GM23248 (cell line): ENCODE results near the gene PRSS56. TPM values are rescaled to one million over a fixed set of nuclear protein-coding genes. Genes with fewer than 3 reads are reported as not detected.
A peak's percentile ranks its signal among the peaks of the same experiment; 100 is the strongest.

Experiments used
- DNase-seq: peaks from one replicate; pipeline ENCODE4 v3.0.0-alpha.2; 2015
- H2AFZ ChIP-seq: fragments of 200-600 bp; sonication (generic); 2 replicates; pipeline ENCODE4 v1.6.1; 2016; ENCODE audit warnings: antibody characterized with exemption
- H3F3A ChIP-seq: fragments of 200-600 bp; sonication (generic); 2 replicates; pipeline ENCODE4 v1.6.1; 2016; ENCODE audit warnings: mild to moderate bottlenecking, antibody characterized with exemption, mixed run types; ENCODE audit not compliant: insufficient read depth
- H3K27ac ChIP-seq: fragments of 200-600 bp; sonication (generic); 2 replicates; pipeline ENCODE4 v1.5.1; 2016; ENCODE audit warnings: mild to moderate bottlenecking
- H3K27me3 ChIP-seq: fragments of 200-600 bp; sonication (generic); replicated peaks from 2 replicates; pipeline ENCODE4 v1.6.1; 2016; ENCODE audit warnings: mild to moderate bottlenecking; ENCODE audit not compliant: insufficient read depth
- H3K36me3 ChIP-seq: fragments of 200-600 bp; sonication (generic); 2 replicates; pipeline ENCODE4 v1.6.1; 2016; ENCODE audit warnings: low read depth, mild to moderate bottlenecking
- H3K4me1 ChIP-seq: fragments of 200-600 bp; sonication (generic); 2 replicates; pipeline ENCODE4 v1.6.1; 2016; ENCODE audit warnings: mild to moderate bottlenecking; ENCODE audit not compliant: insufficient read depth
- H3K4me2 ChIP-seq: fragments of 200-600 bp; sonication (generic); one replicate; pipeline ENCODE4 v1.6.1; 2016; ENCODE audit warnings: mild to moderate bottlenecking; ENCODE audit not compliant: unreplicated experiment
- H3K4me3 ChIP-seq: fragments of 200-600 bp; sonication (generic); 2 replicates; pipeline ENCODE4 v1.5.1; 2016; ENCODE audit warnings: mild to moderate bottlenecking
- H3K79me2 ChIP-seq: fragments of 200-600 bp; sonication (generic); 2 replicates; pipeline ENCODE4 v1.6.1; 2016; ENCODE audit warnings: mild to moderate bottlenecking; ENCODE audit not compliant: insufficient read depth
- H3K9ac ChIP-seq: fragments of 200-600 bp; sonication (generic); 2 replicates; pipeline ENCODE4 v1.6.1; 2016; ENCODE audit warnings: mild to moderate bottlenecking
- H3K9me2 ChIP-seq: fragments of 200-600 bp; sonication (generic); 2 replicates; pipeline ENCODE4 v1.6.1; 2016; ENCODE audit warnings: mixed run types, mild to moderate bottlenecking, moderate library complexity; ENCODE audit not compliant: insufficient read depth
- H3K9me3 ChIP-seq: fragments of 200-600 bp; sonication (generic); one replicate; pipeline ENCODE4 v1.6.1; 2017; ENCODE audit warnings: low read depth
- H4K20me1 ChIP-seq: fragments of 200-600 bp; sonication (generic); 2 replicates; pipeline ENCODE4 v1.6.0; 2016; ENCODE audit not compliant: insufficient read depth
- EZH2 ChIP-seq: fragments of 200-600 bp; sonication (generic); IDR thresholded peaks from 2 replicates; pipeline ENCODE4 v1.6.1; 2018; ENCODE audit warnings: antibody characterized with exemption, mild to moderate bottlenecking; ENCODE audit not compliant: insufficient read depth, poor library complexity, severe bottlenecking
- EZH2phosphoT487 ChIP-seq: fragments of 200-600 bp; sonication (generic); IDR thresholded peaks from 2 replicates; pipeline ENCODE4 v1.6.1; 2018; ENCODE audit warnings: antibody characterized with exemption, moderate library complexity, mild to moderate bottlenecking, low read depth; ENCODE audit not compliant: insufficient read depth
- WGBS, 2 experiments: methylation state at CpG; one replicate each; pipeline ENCODE4 v1.1.6; 2015 to 2017; ENCODE audit warnings: low lambda C conversion rate in 2 of 2, low coverage in 1 of 2; ENCODE audit errors: missing lambda C conversion rate in 2 of 2; 5-methylcytosine and 5-hydroxymethylcytosine counted together
- in situ Hi-C: fragments of 300-500 bp; cut with MboI; formaldehyde crosslinking; loops from 2 replicates; pipeline ENCODE4 v1.15.0; 2020
- polyA plus RNA-seq: library from polyadenylated mRNA; unstranded; fragments of >200 nt; fragmentation: Nextera tagmentation; extraction: Ambion mirVana; gene quantifications from 2 replicates; pipeline ENCODE4 v1.2.1, GENCODE V29; 2016
- total RNA-seq: library from RNA; depleted of rRNA; stranded (reverse); fragments of >200 nt; shearing (Covaris generic); gene quantifications from 2 replicates; pipeline ENCODE4 v1.2.3, GENCODE V29; 2014

Gene PRSS56
- total and polyA plus RNA-seq, 2 experiments from 2014 or later: not detected

DNA sequence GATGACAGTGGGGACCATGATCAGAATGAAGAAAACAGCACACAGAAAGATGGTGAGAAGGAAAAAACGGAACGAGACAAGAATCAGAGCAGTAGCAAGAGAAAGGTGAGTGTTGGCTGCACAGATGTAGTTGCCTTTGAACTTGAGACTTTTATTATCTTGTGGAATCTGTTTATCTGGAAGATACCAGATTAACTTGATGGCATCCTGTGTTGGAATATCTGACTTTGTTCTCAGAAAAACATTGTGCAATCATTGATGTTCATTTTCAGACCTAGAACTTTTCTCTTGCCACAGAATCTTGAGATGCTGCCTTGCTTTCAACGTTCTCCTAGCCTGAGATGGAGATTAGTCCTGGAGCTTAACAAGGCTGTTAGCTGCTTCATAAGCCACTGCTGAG, 36.2 kb downstream of the PRSS56 start:
- no peaks in the 10 kb centered on the region for H3K27me3 ChIP-seq
- no peaks in the 10 kb centered on the region for H3K9me3 ChIP-seq
- H3K4me1 ChIP-seq: peaks cover 6% of the 10 kb centered on the region
- no peak overlapping the region for H2AFZ ChIP-seq
- no peak overlapping the region for H3K9ac ChIP-seq
- no peak for DNase-seq
- peaks cover 97% of the 10 kb centered on the region for H3K79me2 ChIP-seq
- 94 to 100% methylated on average over 3 of the region's 3 CpGs for WGBS, 2 experiments
- no peak overlapping the region for H3K4me2 ChIP-seq
- in situ Hi-C loops: no loop called here
- H3K4me3 ChIP-seq: no peak overlapping the region
- H3K9me2 ChIP-seq: no peaks in the 10 kb centered on the region
- peaks cover 8% of the 10 kb centered on the region for H4K20me1 ChIP-seq
- H3F3A ChIP-seq: no peaks in the 10 kb centered on the region
- no peak overlapping the region for H3K27ac ChIP-seq
- TF ChIP-seq EZH2phosphoT487 (no peak), EZH2 (no peak)
- peaks cover 30% of the 10 kb centered on the region for H3K36me3 ChIP-seq

DNA sequence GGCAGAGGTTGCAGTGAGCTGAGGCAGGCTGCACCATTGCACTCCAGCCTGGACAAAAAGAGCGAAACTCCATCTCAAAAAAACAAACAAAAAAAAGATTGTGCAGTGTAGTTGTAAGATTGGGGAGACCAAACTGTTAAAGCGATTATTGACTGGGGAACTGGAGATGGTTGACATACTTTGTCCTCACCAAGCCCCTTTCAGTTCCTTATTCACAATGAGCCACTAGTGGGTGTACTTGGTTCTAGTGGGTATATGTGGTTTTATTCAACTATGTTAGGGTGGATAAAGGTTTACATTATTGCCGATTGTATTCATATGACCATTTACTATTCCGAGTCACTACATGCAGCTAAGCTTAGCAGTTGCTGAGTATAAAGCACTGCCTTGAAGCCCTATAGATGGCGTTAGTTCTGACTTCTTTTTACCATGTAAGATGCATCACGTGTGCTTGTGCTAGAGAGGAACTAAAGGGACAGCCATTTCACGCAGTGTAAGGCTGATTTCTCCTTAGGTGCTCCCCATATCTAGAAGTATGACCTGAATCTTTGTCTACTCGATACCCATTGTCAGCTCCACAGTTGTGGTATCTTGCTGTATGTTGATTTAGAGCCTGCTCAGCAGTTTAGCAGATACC, 42.4 kb downstream of the PRSS56 start:
- Histone ChIP-seq H3K9me2 (no peaks in the 10 kb centered on the region), H3F3A (peaks cover 23% of the 10 kb centered on the region), H3K36me3 (peaks cover 33% of the 10 kb centered on the region), H3K27ac (peak overlapping the region; percentile 84), H3K4me1 (peaks cover 5% of the 10 kb centered on the region), H3K9me3 (no peaks in the 10 kb centered on the region), H3K79me2 (peaks cover 35% of the 10 kb centered on the region), H3K9ac (no peak overlapping the region), H3K27me3 (no peaks in the 10 kb centered on the region), H2AFZ (no peak overlapping the region), H3K4me3 (no peak overlapping the region), H3K4me2 (no peak overlapping the region), H4K20me1 (peaks cover 3% of the 10 kb centered on the region; the same call in 1 of the 2 replicates)
- DNase-seq: no peak
- WGBS, 2 experiments: 91 to 93% methylated on average over 8 of the region's 8 CpGs
- in situ Hi-C loops: no loop called here
- no peak for TF ChIP-seq EZH2

DNA sequence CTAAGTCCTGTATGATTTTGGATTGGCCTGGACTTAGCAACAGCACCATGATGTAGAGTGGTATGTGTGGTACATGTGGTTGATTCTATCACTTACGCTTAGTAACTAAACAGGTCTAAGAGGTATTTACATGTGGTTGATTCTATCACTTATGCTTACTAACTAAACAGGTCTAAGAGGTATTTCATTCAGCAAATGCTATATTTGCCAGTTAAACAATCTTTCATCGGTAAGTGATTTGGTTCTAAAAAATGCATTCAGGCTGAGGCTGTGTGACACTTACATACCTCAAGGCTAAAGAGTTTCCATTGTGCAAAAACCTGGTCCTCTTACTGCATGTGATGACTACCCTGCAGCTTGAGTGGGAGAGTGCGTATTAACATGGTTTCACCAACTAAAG, 43.4 kb downstream of the PRSS56 start:
- Histone ChIP-seq H3K4me2 (no peak overlapping the region), H3K4me1 (peaks cover 14% of the 10 kb centered on the region), H3K9me2 (no peaks in the 10 kb centered on the region), H4K20me1 (peaks cover 3% of the 10 kb centered on the region; the same call in 1 of the 2 replicates), H3F3A (peaks cover 30% of the 10 kb centered on the region), H3K4me3 (no peak overlapping the region), H2AFZ (no peak overlapping the region), H3K9me3 (no peaks in the 10 kb centered on the region), H3K9ac (peak overlapping the region; percentile 52), H3K27ac (peak overlapping the region; percentile 84), H3K36me3 (peaks cover 30% of the 10 kb centered on the region), H3K27me3 (no peaks in the 10 kb centered on the region), H3K79me2 (peaks cover 26% of the 10 kb centered on the region)
- in situ Hi-C loops: no loop called here
- peak; percentile 84 for DNase-seq
- 42 to 49% methylated on average over 3 of the region's 3 CpGs for WGBS, 2 experiments
- TF ChIP-seq EZH2phosphoT487 (0 out of 2 replicates have a peak, but pooled peaks have one; percentile 52), EZH2 (no peak)

DNA sequence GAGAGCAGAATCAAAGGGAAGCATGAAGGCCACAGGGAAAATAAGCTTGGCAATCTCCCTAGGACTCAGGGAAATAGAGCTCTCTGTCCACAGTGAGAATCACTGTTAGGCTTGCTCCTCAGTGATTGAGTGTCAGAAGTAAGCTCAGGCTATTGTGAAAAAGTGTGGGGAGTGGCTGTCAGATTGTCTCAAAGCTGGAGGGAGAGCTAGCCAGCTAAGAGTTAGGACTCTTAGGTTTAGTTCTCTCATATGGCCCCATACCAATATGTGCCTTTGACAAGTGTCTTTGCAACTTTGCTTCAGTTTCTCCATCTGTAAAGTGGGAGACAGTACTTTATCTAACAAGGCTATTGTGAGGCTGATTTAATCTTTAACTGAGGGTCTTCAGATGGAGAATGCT, 47.5 kb downstream of the PRSS56 start:
- no peaks in the 10 kb centered on the region for H3K27me3 ChIP-seq
- DNase-seq: peak; percentile 35
- peaks cover 17% of the 10 kb centered on the region for H3K4me1 ChIP-seq
- peaks cover 13% of the 10 kb centered on the region; the same call in 1 of the 2 replicates for H3K79me2 ChIP-seq
- H3K9me2 ChIP-seq: no peaks in the 10 kb centered on the region
- no peaks in the 10 kb centered on the region; the same call in 1 of the 2 replicates for H4K20me1 ChIP-seq
- H3K4me3 ChIP-seq: no peak overlapping the region
- TF ChIP-seq EZH2phosphoT487 (no peak), EZH2 (no peak)
- H3F3A ChIP-seq: peaks cover 32% of the 10 kb centered on the region
- in situ Hi-C loops: no loop called here
- no peak overlapping the region for H2AFZ ChIP-seq
- H3K36me3 ChIP-seq: peaks cover 45% of the 10 kb centered on the region
- H3K4me2 ChIP-seq: peak overlapping the region; percentile 22
- peak overlapping the region; percentile 95 for H3K27ac ChIP-seq
- H3K9me3 ChIP-seq: no peaks in the 10 kb centered on the region
- peak overlapping the region; percentile 69 for H3K9ac ChIP-seq

GRCh38 chr2:232568161-232568560, 48.0 kb downstream of the PRSS56 start:
- H3K4me3 ChIP-seq: no peak overlapping the region
- peak overlapping the region; percentile 69 for H3K9ac ChIP-seq
- H3K9me2 ChIP-seq: no peaks in the 10 kb centered on the region
- no peaks in the 10 kb centered on the region for H3K27me3 ChIP-seq
- peaks cover 13% of the 10 kb centered on the region; the same call in 1 of the 2 replicates for H3K79me2 ChIP-seq
- H4K20me1 ChIP-seq: no peaks in the 10 kb centered on the region
- in situ Hi-C loops: no loop called here
- TF ChIP-seq EZH2phosphoT487 (no peak), EZH2 (no peak)
- H3K36me3 ChIP-seq: peaks cover 50% of the 10 kb centered on the region
- H3K4me1 ChIP-seq: peaks cover 17% of the 10 kb centered on the region
- H3K27ac ChIP-seq: peak overlapping the region; percentile 95
- 11 to 14% methylated on average over 5 of the region's 5 CpGs for whole genome bisulfite sequencing, 2 experiments
- peak overlapping the region; percentile 22 for H3K4me2 ChIP-seq
- H3F3A ChIP-seq: peaks cover 28% of the 10 kb centered on the region
- no peaks in the 10 kb centered on the region for H3K9me3 ChIP-seq
- H2AFZ ChIP-seq: no peak overlapping the region
- DNase-seq: peak; percentile 98
